GM21447 (cell line): ENCODE results near the gene CDC42BPB.

ENCODE experiments used
- ATAC-seq: cut with Tn5 transposase; IDR thresholded peaks from one replicate; pipeline ENCODE4 v1.9.1; 2021; ENCODE audit not compliant: unreplicated experiment

CDC42BPB gene, protein sequence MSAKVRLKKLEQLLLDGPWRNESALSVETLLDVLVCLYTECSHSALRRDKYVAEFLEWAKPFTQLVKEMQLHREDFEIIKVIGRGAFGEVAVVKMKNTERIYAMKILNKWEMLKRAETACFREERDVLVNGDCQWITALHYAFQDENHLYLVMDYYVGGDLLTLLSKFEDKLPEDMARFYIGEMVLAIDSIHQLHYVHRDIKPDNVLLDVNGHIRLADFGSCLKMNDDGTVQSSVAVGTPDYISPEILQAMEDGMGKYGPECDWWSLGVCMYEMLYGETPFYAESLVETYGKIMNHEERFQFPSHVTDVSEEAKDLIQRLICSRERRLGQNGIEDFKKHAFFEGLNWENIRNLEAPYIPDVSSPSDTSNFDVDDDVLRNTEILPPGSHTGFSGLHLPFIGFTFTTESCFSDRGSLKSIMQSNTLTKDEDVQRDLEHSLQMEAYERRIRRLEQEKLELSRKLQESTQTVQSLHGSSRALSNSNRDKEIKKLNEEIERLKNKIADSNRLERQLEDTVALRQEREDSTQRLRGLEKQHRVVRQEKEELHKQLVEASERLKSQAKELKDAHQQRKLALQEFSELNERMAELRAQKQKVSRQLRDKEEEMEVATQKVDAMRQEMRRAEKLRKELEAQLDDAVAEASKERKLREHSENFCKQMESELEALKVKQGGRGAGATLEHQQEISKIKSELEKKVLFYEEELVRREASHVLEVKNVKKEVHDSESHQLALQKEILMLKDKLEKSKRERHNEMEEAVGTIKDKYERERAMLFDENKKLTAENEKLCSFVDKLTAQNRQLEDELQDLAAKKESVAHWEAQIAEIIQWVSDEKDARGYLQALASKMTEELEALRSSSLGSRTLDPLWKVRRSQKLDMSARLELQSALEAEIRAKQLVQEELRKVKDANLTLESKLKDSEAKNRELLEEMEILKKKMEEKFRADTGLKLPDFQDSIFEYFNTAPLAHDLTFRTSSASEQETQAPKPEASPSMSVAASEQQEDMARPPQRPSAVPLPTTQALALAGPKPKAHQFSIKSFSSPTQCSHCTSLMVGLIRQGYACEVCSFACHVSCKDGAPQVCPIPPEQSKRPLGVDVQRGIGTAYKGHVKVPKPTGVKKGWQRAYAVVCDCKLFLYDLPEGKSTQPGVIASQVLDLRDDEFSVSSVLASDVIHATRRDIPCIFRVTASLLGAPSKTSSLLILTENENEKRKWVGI (N-terminal part only)

DNA sequence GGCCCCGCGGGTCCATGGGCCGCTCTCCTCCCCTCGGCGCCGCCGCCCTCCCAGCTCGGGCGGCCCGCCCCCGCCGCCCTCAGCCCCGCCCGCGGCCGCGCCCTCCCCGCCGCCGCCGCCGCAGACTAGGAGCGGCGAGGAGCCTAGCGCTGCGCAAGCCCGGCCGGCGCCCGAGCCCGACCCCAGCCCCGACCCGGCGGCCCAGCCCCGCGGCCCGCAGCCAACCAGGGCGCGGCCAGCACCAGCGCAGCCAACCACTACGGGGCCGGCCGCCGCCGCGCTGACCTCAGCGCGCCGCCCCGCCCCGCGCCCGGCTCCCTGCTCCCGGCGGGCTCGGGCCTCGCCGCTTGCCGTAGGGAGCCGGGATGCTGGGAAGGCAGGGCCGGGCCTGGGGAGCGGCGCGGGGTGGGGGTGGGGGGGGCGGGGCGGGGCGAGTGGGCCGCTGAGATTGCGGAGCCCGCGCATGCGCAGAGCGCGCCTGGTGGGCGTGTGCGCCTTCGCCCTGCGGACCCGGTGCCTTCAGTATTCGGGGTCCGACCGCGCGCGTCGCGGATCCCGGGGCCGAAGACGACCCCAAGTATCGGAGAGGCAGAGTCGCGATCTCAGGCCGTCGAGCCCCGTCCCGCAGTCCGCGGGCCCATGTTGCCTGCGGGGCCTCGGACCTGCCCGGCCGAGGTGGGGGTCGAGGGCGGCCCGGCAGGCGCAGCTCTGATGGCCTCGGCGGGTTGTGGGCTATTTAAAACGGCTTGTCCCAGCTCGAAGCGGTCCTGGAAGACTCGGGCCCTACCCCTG lies at the start of gene CDC42BPB:
Gene CDC42BPB (minus strand): TSS at position 178 of the 792 bp plus-strand sequence. CDS start 376 bp downstream, outside the sequence.
- ATAC-seq = peak; percentile 56

DNA sequence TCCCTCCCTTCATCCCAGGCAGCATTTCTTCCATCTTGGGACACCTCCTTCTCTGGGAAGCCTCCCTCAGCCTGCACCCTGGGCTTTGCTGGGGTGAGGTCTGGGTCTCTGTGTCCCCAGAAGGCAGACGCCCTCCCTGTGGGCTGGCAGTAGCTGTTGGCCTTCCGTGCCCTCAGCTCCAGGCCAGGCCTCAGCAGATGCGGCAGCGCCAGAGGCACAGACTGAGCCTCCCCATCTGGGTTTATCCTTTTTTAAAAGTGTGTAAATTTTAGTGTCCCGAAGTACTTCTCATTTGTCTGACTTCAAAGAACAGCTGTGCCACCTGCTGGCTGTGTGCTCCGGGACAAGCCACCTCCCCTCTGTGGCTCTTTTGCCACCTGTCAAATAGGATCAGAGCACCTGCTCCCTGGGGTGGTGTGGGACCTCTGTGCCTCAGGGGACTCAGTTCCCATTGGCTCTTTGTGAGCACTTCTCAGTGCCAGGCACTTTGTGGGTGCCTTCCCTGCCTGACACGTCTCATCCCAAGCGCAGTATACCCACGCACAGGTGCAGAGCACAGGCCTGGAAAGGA lies 48.3 kb upstream of the CDC42BPB start:
- no peak for ATAC-seq

DNA sequence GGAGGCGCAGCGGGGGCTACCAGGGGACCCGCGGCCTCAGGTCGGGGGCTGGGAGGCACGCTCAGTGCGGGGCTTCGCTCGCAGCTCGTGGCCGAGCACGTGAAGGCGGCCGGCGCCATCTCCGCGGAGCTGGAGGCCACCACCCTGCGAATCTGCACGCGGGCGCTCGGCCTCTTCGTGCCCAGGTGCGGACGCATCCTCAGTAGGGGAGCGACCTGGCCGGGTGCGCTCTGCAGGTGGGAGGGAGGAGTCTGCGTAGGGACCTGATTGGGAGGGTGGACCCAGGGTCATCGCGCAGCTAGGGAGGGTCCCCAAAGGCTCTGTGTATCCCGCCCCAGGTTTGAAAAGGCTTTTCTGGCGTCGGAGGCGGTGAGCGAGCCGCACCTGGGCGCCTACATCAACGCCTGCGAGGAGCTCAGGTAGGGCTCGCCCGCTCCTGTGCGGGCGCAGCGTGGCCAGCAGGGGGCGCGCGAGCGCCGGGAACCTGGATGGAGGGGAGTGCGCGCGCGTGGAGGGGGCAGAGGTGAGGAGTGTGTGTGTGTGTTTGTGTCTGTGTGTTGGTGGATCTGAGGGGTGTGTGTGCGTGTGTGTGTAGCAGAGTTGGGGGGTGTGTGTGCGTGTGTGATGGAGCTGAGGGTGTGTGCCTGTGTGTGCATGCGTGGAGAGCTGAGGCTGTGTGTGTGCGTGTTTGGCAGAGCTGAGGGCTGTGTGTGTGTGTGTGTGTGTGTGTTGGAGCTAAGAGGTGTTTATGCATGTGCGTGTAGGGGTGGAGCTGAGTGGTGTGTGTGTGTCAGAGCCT lies 47.5 kb upstream of the CDC42BPB start:
- ATAC-seq = no peak

DNA sequence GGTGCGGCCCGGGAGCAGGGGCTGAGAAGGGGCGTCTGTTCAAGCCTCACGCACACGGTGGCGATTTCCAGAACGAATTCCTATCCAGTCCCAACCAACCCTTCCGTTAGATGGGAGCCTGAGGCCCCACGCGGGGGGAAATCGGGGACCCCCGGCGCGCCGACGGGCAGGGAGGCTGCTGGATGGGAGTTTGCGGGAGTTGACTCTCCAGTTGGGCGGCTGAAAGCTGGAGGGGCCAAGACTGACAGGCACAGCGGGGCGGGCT lies 47.0 kb upstream of the CDC42BPB start:
- ATAC-seq = no peak

DNA sequence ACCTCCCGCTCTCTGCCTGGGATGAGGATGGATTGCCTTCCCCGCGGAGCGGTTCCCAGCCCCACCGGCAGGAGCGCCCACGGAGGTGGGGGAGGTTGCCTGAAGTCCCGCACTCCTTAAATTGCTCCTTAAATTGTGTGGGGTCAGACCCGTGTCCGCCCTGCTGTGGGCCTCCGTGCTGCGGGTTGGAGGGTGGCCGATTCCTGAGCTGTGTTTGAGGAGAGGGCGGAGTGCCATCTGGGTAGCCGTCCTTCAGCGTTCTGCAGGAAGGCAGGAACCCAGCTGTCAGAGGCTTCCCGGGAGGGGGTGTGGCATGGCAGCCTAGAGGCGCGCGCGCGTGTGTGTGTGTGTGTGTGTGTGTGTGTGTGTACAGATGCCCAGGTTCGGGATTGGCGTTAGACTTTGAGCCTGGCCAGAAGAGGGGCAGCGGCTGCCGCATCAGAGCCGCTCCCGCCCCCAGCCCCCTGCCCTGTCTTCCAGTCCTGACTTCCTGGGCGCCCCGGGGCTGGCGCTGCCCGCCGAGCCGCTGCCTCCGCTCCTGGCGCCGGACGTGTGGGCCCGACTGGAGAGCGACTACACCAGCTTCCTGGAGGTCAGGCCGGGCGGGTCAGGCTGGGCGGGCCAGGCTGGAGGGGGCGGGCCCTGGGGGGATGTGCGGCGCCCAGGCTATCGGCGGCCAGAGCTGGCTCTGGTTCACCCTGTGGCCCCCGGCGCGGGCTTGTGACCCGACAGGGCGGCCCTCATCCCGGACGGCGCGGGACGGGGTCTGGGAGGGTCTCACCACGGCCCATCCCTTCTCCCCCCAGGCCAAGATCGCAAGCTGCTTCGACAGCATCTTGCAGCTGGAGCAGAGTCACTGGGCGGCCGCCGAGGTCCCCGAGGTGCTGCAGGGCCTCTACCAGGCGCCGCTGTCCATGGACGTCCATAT lies 46.4 kb upstream of the CDC42BPB start:
- ATAC-seq = no peak

DNA sequence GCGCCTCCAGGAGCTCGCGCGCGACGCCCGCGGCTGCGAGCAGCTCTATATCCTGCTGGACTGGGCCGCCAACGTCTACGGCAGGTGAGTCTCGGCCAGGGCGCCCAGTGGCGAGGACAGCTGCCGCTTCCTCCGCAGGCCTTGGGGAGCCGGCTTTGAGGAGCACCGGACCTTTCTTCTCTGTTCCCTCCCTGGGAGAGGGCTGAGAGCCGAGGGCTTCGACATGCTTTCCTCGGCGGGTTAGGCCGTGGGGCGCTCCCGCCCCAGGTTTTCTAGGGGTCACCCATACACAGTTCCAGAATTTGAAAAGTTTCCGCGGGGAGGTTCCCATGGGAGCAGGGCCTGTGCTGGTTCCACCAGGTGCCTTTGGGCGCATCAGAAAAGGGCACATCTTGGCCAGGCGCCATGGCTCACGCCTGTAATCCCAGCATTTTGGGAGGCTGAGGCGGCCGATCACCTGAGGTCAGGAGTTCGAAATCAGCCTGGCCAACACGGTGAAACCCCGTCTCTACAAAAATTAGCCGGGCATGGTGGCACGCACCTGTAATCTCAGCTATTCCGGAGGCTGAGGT lies 45.4 kb upstream of the CDC42BPB start:
- ATAC-seq = no peak

DNA sequence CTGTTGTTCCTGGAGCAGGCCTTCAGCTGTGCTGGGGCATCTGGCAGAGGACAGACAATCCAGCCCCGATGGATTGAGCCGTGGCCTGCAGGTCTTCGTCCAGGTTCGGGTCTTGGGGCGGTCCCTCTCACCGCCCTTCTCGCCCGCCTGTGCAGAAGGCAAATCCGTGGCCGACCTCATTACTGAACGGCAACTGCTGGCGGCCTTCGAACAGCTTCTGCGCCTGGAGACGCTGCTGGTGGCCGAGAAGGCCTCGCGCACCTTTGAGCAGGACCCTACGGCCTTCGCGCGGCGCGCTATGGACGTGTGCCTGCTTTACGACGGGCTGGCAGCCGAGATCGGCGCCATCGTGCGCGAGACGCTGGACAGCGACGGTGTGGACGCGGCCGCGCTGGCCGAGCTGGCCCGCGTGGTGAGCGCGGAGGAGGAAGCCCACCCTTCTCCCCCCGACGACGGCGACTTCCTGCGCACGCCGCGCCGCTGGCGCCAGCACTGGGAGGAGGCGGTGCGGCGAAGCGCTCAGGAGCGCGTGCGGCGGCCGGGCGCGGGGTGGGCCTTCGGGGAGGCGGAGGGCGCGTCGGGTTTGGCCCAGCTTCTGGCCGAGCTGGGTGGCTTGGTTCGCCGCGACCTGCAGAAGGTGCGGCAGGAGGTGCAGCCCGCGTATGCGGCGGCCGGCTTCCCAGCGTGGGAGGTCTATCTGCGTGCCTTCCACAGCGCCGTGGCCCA lies 44.8 kb upstream of the CDC42BPB start:
- no peak for ATAC-seq

DNA sequence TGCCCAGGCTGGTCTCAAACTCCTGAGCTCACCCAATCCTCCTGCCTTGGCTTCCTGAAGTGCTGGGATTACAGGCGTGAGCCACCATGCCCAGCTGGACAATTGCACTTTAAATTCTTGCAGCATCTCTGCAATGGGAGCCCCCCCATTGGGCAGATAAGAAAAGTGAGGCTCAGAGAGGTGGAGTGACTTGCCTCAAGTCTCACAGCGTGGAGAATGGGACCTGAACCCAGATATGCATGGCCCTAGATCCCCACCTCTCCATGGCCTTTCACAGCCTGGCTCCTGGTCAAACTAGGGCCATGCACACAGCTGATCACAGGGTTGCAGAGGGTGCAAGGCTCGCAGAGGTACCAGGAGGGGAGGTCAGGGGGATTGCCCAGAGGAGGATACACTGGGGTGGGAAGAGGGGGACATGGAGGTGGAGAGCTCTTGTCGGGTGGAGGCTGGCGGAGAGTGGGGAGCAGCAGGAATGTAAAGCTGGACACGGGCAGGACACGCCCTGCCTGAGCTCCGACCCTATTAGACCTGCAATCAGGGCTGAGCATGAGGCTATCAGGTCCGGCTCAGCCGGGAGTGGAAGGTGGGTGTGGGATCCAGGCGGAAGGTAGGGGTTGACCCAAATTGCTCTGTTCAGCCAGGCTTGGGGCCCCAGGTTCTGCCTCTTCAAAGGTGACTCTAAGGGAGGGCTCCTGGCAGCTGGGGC lies 44.1 kb upstream of the CDC42BPB start:
- ATAC-seq = no peak

GRCh38 chr14:103100281-103101121 lies 43.2 kb upstream of the CDC42BPB start:
- no peak for ATAC-seq

DNA sequence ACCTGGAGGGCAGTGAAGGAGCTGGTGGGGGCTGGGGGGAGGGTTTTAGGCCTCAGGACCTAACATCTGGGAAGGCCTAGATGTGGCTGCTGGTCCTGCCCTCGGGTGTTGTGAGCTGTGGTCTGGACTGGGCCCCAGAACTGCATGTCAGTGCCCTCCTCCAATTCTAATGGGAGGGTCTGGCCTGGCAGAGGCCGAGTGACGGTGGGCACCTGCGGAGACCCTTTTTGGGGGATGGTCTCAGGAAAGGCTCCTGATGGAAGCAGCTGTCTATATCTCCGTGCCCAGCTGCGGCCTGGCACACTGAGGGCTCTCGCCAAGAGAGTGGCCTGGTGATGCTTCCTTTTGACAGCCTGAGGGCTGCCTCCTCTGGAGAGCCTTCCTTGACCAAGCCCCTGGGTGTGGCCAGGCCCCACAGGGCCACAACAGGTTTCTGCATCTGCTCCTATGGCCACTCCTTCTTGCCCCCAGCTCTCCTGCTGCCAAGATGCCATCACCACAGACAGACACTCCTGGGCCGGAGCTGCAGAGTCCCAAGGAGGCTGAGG lies 42.5 kb upstream of the CDC42BPB start:
- ATAC-seq = no peak

- no peak for ATAC-seq
These were observed 41.9 kb upstream of the CDC42BPB start for GRCh38 chr14:103099081-103099732.

GRCh38 chr14:103097994-103098957 lies 40.9 kb upstream of the CDC42BPB start:
- no peak for ATAC-seq

GRCh38 chr14:103097244-103097993 lies 40.1 kb upstream of the CDC42BPB start:
- no peak for ATAC-seq
